HG03108 (cell line): ENCODE results near the gene SH3GL3.

ENCODE experiments used
- ATAC-seq: cut with Tn5 transposase; IDR thresholded peaks from one replicate; pipeline ENCODE4 v1.9.1; 2021; ENCODE audit warnings: moderate library complexity; ENCODE audit not compliant: unreplicated experiment

SH3GL3 gene

DNA sequence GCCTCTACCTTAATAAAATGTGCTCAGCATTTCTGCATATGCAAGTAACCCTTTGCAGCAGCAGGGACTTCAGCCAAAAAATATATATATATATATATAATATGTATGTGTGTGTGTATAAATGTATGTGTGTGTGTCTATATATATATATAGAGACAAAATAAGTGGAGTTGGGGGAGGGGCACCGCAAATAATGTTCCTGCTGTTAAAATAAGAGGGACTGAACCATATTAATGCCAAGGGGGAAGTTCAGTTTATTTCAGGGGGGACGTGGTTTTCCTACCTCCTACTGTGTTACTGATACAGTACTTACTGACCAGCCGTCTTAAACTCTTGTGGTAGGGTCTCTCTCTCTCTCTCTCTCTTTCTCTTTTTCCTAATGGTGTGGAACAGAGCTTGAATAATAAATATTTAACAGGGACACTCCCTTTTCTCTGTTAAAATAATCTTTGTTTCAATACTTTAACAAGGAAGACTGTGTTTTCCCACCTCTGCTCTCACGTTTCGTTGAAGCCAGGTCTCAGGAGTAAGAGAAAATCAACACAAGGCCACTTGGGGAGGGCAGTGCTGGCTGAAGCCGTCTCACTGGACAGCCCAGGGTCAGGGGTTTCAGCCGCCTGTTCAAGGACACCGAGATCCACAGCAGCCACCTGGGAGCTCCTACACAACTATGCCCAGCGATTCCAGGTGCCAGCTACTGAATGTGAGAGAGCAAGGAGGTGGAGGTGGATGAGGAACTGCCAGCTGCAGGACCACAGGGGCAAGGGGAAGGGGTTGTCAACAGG, 164.0 kb downstream of the SH3GL3 start:
- no peak for ATAC-seq

DNA sequence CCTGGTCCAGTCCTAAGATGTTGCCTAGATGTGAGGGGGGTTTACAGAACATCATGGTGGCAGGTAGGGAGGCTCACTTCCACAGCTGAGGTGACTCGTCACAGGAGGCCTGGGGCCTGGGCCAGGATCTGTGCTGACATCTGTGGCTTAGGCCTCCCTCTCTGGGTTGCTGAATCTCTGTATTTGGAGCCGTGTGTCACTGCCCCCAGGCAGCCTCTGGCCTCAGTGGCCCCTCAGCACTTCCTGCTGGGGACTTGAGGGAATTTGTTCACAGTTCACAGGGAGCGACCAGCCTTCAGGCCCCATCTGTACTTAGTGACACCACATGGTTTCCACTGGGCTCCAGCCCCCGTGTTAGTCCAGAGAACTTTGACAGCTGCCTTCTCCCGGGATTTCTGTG, 165.1 kb downstream of the SH3GL3 start:
- ATAC-seq = no peak

DNA sequence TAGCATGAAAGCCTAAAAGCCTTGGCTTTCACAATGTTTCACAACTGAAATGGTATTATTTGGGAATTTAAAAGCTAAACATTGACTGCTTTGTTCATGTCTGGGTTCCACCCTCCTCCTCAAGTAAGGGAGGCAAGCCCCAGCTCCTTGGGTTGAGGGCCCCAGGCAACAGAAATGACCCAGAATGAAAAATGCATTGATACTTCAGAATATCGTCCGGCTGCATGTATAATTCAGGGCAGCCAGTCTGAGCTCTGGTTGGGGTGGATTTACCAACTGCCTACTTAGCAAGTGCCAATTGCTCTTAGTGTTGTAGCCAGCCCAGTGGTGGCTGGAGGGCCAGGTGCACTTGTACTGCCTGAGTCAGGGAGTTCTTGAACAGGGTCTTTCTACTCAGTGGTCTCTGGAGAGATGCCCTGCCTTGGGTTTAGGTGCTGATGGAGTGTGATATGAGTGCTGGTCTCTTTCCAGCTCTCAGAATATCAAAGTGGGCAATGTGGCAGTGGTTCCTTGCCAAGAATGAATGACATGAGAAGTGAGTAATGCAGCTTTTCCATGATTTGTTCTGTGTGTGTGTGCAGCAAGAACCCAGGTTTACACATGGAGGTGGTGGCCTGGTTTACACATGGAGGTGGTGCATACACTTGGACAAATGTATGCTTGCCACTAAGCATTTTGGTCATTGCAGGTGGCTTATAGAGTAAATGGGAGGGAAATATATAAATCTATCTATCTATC, 165.9 kb downstream of the SH3GL3 start:
- no peak for ATAC-seq

DNA sequence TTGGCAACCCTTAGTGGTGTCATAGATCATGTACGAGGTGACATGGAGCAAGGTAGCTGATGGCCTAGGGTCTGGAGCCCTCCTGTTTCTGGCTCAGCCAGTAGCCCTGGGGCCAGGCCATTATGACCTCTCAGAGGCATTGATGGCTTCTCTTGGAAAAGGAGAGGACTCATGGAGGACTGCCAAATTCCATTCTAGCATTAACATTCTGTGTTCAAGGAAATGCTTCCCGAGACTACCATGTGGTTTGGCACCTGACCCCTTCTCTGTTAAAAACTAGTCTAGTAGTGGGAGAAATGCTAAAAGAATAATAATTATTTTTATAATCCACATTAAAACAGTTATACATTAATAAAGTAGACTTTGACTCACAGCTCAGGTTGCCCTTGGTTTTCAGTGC, 166.6 kb downstream of the SH3GL3 start:
- no peak for ATAC-seq

DNA sequence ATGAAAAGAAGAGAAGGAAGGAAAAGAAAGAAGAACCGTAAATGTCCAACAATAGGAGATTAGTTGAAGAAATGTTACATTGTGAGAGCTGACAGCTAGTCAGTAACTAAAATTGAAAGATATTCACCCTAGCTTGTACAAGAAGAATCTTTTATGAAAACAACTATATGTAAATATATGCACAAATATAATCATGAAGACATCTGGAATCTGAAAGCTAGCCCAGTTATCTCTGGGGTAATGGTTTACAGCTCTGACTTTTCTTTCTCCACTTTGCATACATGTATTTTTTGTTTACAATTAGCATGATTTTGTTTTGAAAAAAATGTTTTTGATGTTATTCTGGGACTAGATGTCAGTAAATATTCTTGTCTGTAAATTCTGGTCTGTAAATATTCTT, 169.7 kb downstream of the SH3GL3 start:
- no peak for ATAC-seq

DNA sequence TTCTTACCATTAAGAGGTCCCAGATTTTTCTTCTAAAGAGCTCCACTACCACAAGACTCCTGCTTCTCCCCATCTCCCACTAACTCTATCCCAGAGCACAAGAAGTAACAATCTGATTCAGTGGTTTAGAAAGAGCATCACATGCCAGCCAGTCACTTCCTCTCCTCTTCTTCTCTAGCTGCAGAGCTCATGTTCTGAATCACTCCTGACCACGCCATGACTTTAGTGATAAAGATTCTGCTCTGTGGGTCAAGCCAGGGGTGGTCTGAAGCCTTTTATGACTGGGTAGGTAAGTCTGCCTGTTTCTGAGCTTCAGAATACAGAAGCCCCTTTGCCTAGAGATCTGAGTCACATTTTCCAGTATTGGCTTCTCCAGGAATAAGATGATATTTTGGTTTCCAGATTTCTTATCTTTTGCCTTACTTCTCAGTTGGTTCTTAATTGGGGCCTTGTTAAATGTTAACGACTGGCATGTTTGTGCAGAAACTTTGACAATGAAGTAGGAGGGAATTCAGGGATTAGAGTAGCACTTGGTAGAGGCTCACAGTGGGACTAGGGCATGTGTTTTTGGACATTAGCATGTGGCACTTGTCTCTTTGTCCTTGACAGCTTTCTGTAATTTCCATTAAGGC, 179.1 kb downstream of the SH3GL3 start:
- no peak for ATAC-seq

DNA sequence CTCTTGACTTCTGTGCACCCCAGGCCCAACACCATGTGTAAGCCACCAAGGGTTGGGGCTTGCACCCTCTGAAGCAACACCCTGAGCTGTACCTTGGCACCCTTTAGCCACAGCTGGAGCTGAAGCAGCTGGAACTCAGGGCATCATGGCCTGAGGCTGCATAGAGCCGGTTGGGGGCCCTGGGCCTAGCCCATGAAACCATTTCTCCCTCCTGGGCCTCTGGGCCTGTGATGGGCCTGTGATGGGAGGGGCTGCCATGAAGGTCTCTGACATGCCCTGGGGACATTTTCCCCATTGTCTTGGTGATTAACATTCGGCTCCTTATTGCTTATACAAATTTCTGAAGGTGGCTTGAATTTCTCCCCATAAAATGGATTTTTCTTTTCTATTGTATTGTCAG, 184.4 kb downstream of the SH3GL3 start:
- ATAC-seq = no peak

DNA sequence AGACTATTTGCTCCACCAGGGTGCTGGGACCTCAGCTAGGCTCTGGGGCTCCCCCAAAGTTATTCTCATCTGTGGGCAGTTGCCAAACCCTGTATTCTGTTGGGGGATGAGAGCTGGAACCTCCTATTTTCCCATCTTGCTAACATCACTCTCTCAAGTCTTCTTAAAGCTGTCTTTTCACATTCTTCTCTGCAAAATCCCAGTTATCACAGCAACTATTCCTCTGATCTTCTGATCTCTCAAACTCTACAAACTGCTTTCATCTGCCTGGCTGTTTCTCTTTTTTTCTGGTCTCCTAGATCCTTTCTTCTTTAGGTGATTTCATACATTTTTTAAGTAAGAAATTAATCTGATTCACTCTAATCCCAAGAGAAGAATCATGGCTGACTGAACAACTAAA, 196.1 kb downstream of the SH3GL3 start:
- ATAC-seq = no peak

DNA sequence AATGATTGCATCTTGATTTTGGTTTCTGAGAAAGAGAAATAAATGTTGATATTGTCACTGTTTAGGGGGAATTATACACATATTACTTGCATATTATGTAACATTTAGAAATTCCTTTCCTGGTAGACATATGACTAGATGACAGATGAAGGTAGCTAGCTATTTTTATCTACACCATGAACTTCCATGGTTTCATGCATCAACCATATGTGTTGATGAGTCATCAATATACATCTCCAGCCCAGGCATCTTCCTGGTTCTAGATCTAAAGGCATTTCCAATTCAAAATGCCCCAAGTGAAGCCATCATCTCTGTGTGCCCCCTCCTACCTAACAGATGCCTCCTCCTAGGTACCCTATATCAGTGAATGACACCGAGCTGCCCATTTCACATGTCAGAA, 197.3 kb downstream of the SH3GL3 start:
- no peak for ATAC-seq

DNA sequence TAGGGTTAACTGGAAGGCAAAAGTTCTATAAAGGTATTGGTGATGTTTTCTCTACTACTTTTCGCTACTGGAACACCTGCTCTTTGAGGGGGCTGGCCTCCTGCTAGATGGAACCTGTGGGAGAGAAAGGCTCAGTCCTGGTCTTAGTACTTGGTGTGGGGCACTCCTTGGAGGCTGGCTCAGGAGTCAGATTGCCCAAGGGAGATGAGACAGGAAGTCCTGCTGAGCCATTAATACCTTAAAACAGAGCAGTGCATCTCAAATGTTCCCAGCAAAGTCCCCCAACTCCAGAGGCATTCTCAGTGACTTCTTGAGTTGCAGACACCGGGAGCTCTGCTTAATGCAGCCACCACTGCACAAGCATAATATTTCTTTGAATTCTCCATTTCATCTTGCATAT, 203.7 kb downstream of the SH3GL3 start:
- ATAC-seq = no peak

DNA sequence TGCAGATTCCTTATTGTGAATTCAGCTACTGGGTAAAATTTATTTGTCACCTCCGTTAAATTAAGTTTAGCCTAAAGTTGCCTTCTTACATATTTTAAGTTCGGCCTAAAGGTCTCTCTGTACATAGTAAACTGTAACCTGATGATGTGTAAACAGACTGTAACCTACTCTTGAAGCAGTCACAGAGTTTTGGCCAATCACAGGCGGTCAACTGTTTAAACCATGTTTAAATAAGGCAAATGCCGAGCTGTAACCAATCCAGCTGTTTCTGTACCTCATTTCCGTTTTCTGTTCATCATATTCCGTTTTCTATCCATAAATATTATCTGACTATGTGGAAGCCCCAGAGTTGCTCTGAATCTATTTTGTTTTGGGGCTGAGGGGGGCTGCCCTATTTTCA, 204.4 kb downstream of the SH3GL3 start:
- no peak for ATAC-seq

DNA sequence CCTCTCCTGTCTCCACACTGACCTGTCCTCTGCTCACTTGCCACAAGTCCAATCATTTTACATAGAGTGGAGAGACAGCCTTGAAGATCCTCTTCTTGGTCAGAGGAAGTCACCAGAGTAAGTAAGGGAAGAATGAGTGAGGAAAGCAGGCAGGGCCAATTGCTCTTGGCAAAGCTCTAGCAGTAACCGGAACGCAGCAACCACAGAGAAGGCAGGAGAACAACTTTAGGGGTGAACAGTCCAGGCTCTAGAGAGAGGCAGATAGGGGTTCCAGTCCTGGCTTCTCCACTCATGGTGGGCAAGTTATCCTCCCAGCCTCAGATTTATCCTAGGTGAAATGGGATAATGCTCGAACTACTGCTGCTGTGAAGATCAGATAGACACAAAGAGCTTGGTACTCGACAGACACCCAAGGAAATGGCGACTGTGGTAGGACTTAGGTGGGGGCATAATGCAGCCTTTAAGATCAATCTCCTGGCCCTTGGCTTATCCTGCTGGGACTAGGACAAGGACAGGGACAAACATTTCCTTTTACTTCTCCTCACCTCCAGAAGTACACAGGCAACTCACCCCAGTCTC, 205.6 kb downstream of the SH3GL3 start:
- ATAC-seq = no peak

DNA sequence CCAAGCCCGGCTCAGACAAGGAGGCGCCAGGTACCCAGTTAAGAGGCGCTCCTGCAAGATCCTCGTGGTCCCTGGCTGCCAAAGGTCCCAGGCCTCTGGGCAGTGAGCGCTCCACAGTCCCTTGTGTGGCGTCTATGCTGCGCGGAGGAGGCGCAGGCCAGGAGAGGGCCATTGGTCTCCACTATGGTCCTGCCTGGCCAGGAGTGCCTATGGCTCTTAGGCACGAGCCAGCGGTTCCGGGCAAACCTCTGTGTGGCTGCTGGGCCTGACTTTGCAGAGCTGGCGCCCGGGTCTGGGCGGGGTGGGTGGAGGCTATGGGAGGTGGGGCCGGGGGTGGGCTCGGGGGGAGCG, 206.1 kb downstream of the SH3GL3 start:
- ATAC-seq = no peak

DNA sequence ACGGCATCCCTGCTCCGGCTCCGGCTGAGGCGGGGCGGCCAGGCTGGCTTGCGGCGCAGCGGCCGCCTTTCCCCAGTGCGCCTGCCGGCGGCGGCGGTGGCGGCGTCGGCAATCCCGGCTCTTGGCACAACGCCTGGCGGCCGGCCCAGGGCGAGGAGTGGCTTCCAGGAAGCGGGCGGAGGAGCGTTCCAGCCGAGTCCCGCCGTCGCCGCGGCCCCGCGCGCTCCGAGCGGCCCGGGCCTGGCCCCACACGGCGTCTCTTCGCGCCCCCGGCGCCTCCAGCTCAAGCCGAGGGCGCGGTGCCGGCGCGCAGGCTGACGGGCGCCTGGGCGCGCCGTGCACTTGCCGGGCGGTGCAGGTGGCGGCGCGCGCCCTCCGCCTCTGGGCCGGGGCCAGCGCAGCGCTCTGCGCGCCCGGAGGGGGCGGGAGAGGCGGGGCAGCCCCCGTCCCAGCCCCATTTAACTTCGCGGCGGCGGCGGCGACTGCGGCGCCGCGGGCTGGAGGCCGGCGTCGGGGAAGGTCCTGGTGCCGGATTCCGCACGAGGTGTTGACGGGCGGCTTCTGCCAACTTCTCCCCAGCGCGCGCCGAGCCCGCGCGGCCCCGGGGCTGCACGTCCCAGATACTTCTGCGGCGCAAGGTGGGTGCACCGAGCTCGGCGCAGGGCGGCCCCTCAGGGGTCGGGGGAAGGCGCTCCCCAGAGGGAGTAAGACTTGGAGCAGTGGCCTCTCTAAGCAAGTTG, 206.7 kb downstream of the SH3GL3 start, which contains the start of gene ADAMTSL3:
Gene ADAMTSL3 (plus strand): TSS at position 485 of the 740 bp plus-strand sequence. CDS start 1,639 bp downstream, outside the sequence.
- ATAC-seq = no peak

DNA sequence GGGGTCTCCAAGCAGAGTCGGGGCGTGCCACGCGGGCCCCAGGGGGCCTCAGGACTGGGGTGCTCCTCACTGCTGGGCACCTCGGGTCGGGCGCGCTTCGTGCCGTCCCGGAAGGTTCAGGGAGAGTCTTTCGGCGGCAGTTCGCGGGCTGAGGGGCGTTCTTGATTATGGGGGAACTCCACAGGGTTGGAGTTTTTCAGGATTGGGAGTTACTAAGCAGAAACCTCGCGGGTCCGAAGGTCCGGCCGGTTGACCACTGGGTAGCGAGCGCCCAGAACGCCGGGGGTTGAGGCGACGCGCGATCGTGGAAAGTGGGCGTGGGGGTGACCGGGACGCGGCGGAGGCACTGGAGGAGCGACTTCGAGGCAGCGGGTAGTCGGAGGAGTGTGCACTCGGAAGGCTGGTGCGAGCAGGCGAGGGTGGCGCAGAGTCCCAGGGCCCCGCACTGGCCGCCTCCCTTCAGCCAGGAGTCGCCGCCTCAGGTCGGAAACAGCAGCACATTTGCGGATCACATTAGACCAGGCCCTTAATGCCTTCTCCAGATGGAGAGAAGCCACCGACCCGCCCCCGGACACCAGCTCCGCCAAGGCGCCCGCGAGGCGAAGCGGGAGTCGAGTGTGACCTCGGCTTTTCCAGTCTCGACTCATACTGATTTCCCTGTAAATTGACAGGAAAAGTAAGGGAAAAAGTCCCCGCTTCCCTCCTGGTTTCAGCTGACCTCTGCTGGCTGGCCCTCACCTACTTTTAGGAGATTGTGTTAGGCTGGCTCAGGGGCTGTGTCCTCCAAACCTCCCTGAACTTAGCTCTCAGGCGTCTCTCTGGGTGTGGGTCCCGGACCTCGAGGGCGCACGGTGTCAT, 207.5 kb downstream of the SH3GL3 start:
- no peak for ATAC-seq

DNA sequence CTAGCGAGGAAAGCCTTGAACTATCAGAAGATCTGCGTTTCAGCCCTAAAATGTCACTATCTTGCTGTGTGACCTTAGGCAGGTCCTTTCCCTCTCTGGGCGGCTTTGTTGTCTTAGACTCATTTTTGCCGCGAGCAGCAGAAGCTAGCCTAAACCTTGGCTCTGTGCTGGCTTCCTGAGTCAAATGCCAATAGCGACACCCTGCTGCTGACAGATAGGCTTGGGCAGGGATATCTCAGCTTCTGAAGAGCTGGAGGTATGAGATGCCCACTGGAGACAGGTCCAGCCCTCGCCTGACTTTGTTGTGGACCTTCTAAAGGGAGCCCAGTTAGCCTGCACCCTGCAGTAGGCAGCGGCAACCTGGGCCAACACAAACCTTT, 208.1 kb downstream of the SH3GL3 start:
- ATAC-seq = no peak

DNA sequence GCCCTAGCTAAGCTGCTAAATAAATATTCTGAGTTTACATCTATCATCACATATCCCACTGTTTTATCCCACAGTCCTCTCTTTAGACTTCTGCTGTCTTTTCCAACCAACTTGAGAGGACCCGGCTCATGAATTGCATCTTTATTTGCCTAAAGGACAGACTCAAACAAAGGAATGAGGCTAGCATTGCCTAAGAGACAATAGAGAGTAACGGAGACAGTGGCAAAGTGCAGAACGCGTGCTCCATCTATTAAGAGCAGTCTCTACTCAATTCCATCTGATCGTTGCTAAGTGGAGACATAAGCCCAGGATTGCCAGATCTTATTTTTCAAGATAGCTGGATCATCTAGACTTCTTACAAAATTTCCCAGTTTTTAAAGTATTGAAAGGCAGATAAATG, 209.1 kb downstream of the SH3GL3 start:
- ATAC-seq = no peak

DNA sequence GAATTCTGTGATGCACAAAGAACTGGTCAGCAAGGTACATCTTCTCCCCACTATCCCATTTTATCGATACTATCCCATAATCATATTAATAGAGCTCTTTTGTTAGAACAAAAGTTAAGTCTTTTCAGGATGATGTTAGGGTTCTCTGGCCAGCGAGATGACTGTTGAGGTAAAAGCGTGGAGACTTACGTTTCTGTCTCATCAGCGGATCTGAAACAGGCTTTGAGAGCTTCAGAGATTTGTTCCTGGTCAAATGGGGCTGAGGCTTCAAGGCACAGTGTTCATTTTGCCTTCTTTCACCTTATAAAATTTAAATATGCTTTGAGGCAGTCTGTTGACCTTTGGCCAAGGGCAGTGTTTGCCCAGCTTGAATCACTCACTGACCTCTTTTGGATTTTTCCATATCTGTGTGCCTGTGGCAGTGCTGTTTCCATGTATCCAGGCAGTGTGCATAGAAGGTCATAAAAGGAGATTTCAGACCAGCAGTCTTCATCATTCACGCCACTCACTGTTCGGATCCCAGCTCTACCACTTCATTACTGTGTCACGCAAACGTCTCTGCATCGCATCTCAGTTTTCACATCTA, 209.9 kb downstream of the SH3GL3 start:
- no peak for ATAC-seq

DNA sequence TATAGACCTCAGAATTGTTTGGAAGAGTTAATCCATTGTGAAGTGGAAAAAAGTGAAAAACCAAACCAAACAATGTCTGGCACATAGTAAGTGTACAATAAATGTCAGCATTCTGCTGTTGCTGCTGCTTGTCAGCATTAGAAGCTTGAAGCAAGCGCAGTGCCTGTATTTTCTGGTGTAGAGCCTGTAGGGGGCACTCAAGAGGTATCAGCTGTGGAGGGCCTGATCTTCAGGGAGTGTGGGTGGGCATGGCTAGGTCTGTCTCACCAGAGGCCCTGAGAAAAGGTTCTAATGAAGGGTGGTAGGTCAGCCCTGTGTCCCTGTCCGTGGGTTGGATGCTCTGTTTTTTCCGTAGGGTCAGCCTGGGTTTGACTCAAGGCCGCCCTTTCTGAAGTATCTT, 210.4 kb downstream of the SH3GL3 start:
- ATAC-seq = no peak
